Stimulated activated CD8-positive, alpha-beta memory T cell treated with anti-CD3 and anti-CD28 coated beads, Interleukin-4, amount 100 ng/mL, for 1 hour (primary cell): Measurements from ENCODE around the gene KRT86.

Experiments
- DNase-seq, 2 donors: peaks; one replicate each; pipeline ENCODE4 v3.0.0-alpha.2; 2020; ENCODE audit warnings: low read depth in 2 of 2, low spot score in 1 of 2

Gene KRT86

DNA sequence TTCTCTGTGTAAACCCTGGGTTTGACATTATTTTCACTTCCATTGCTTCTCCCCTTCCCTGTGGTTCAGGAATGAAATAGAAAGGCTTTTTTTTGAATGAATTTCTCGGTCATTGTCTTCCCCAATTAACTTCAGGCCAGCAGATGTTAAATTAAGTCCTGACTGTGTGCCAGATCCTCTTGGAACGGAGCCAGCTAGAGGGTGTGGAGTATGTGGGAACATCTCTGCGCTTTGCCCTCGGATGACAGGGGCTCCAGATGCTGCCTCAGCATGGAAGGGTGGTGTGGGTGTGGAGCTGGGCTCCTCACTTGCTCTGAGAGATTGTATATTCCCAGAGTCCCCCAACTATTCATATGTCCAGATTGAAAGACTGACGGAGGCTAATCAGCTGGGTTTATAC, 79.8 kb downstream of the KRT86 start:
- DNase-seq = no peak

DNA sequence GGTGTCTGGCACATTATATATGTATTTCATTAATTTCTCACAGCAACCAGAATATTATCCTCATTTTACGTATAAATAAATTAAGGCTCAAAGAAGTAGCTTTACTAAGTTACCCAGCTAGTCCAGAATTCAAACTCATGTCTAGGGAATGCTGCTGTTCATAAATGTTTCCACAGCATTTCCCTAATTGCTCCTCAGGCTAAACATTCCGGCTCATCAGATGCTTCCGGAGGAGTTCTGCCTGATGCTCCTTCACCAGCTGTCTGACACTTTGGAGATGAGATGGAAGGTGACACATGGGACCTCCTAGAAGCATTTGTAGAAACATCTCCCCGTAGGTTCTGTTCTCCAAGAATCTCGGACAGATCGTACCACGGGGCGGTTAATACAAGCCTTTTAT, 80.7 kb downstream of the KRT86 start:
- DNase-seq = no peak

DNA sequence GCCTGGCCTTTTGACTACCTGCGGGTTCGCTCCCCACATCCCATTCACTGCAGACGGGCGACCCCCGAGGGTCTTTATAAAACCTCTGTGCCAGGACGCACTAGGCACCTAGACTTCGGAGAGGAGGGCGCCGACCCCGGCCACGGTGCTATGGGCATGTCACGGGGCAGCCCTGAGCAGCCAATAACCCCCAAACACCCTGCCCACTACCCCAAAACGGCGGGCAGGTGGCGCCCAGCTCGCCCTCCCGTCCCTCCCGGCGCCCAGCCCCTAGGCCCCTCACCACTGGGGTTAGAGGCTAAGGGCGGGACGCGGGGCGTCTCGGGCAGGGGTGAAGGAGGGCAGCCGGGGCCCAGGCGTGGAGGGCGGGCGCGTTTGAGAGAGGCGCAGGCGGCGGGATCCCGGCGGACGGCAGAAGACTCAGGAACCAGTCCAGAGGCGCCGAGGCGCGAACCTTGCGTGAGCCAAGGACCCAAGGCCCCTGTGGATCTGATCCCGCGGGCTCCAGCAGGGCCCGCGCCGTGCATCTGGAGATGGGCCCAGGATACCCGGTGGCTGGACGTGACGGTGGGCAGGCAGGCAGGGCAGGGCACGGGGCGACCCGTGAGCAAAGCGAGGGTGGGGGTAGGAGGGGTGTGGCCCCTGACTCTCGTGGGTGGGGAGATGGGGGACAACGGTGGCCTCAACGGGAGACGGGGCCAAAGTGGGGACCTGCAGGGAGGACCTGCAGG, 81.8 kb downstream of the KRT86 start:
- no peak for DNase-seq

DNA sequence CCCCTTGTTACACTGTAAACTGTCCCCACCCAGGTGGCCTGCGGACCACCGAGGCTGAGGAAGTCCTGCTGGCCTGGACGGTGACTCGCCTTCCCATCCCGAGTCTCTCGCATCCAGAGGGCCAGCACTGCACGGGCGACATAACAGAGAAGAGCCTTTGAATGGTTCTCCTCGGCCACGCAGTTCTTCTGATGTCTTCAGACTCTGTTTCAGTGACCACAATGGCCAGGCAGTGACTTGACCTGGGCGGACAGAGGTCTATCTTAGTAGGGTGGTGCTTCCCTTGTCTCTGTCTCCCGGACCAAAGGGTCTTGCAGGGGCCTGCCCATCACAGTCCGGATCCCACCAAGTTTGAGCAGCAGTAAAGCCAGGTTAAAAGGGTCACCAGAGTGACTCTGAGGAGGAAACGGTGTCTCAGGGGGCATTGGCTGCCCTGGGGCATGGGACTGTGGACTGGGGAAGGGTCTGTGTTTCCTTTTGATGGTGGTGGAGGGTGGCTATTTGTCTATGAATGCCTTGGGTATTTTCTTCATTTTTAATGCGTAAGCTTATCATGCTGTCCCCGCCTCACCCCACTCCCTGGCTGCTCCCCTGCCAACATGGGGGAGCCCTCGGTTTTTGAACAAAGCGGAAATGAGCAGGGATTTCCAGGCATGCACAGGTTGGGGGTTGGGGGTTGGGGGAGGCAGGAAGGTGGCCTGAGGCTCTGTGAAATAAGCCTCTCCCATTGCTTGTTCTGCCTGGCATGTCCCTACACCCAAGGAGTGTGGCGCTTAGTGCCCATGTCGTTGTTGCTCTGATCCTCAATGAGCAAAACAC, 82.5 kb downstream of the KRT86 start:
- no peak for DNase-seq
